Kidney capillary endothelial cell (primary cell): ENCODE data around the gene RPL35A.
"Not testable (repeated sequence)": the region's sequence is repeated elsewhere in the genome, so short reads cannot be mapped to it uniquely, and the experiment has no call there.

Experiments used
- DNase-seq: peaks from one replicate; pipeline ENCODE4 v3.0.0-alpha.2; 2018; ENCODE audit warnings: low spot score

Gene RPL35A

GRCh38 chr3:197952440-197952839 is 2.5 kb downstream of the RPL35A start:
- no peak for DNase-seq

GRCh38 chr3:197953325-197953724 is 3.3 kb downstream of the RPL35A start:
- DNase-seq, result no peak

- DNase-seq, result no peak
Measured at GRCh38 chr3:197953881-197954280, 3.9 kb downstream of the RPL35A start.

GRCh38 chr3:197955892-197956477 is 6.0 kb downstream of the RPL35A start:
- no peak for DNase-seq

GRCh38 chr3:197956626-197956988 is 6.6 kb downstream of the RPL35A start:
- no peak for DNase-seq

GRCh38 chr3:197957790-197958133 is 7.8 kb downstream of the RPL35A start:
- DNase-seq, result no peak

GRCh38 chr3:197958346-197958745 is 8.4 kb downstream of the RPL35A start:
- DNase-seq, result no peak

GRCh38 chr3:197958848-197959247 is 8.9 kb downstream of the RPL35A start:
- DNase-seq, result not testable (repeated sequence)

- no peak for DNase-seq
Measured at GRCh38 chr3:197959500-197959890, 9.5 kb downstream of the RPL35A start.

- DNase-seq, result peak; percentile 94
Measured at GRCh38 chr3:197959891-197960693, 10.1 kb downstream of the RPL35A start, which contains the start of gene LMLN. TSS of gene LMLN (plus strand) at chr3:197960217. CDS start at chr3:197960246, 29 bp downstream.

- DNase-seq, result no peak
Measured at GRCh38 chr3:197960694-197961581, 10.9 kb downstream of the RPL35A start.

GRCh38 chr3:197961582-197961945 is 11.6 kb downstream of the RPL35A start:
- no peak for DNase-seq

- DNase-seq, result no peak
Measured at GRCh38 chr3:197963019-197963637, 13.1 kb downstream of the RPL35A start.

- DNase-seq, result not testable (repeated sequence)
Measured at GRCh38 chr3:197967337-197967989, 17.5 kb downstream of the RPL35A start.

- DNase-seq, result no peak
Measured at GRCh38 chr3:197970588-197970987, 20.6 kb downstream of the RPL35A start.

- DNase-seq, result no peak
Measured at GRCh38 chr3:197974016-197974415, 24.0 kb downstream of the RPL35A start.

GRCh38 chr3:197975311-197975710 is 25.3 kb downstream of the RPL35A start:
- DNase-seq, result no peak

GRCh38 chr3:197983076-197983475 is 33.1 kb downstream of the RPL35A start:
- no peak for DNase-seq

- no peak for DNase-seq
Measured at GRCh38 chr3:197989651-197990050, 39.7 kb downstream of the RPL35A start.

GRCh38 chr3:197994736-197995135 is 44.7 kb downstream of the RPL35A start:
- DNase-seq, result no peak

GRCh38 chr3:197996855-197997254 is 46.9 kb downstream of the RPL35A start:
- DNase-seq, result no peak

GRCh38 chr3:197997936-197998335 is 47.9 kb downstream of the RPL35A start:
- no peak for DNase-seq
